ENCODE data around the gene USP11. TPM values are rescaled to one million over a fixed set of nuclear protein-coding genes. Genes with fewer than 3 reads are reported as not detected.

Gene USP11
- total RNA-seq (2022; extraction: Qiagen RNA extraction) = 49.0 to 58.5 TPM (median 53.2 TPM) in 5 replicates

DNA sequence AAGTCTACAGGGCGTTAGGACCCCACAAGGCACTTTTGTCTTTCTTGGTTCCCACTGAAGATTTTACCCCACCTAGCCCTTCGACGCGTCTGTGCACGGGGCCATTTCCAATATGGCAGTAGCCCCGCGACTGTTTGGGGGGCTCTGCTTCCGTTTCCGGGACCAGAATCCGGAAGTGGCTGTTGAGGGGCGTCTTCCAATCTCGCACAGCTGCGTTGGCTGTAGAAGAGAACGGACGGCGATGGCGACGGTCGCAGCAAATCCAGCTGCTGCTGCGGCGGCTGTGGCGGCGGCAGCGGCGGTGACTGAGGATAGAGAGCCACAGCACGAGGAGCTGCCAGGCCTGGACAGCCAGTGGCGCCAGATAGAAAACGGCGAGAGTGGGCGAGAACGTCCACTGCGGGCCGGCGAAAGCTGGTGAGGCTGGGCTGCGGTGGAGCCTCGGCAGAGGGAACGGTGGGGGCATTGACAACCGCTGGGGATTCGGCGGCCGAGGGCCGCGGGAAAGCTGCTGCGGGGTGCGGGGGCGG is at the start of gene USP11:
USP11 (plus strand) TSS at position 207 of the 530 bp plus-strand sequence; CDS start at position 242, 35 bp downstream.

GRCh38 chrX:47193475-47194193 is 39.2 kb upstream of the USP11 start, which contains the start of gene UBA1:
Gene UBA1 (plus strand): TSS chrX:47193829. CDS start chrX:47198803, 4,974 bp downstream.

DNA sequence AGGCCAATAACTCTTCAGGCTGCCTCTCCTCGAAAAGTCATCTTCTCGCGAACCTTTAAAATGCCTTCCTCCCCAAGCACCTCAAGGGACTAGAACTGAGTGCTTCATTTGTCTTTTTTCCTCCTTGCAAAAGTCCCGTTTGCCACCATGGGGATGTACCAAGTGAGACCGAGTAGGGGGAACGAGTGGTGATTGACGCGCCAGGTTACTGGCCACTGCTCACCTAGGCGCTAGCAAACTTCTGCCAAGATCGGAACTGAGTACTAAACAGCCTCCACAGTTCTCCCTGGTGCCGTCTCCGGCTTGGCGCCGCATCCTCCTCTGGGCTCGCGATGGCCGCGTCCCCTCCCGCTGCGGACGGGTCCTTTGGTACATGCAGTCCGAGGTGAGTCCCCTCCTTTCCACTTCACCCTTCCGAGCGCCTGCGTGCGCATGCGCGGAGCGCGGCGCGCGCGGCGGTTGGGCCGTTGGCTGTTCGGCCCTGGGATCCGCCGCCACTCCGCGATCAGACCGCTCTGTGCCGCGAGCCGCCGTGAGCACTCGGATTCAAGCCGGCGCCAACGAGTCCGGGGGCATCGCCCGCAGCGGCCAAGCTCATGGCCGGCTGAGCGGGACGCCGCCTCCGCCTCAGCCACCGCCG is 14.4 kb upstream of the USP11 start, which contains the start of gene CDK16:
CDK16 (plus strand) TSS at position 402 of the 640 bp plus-strand sequence. CDS start 4,877 bp downstream, outside the sequence.

Other genes with a start within 250 kb of the USP11 start
- gene RGN, start 154.6 kb upstream of the USP11 start, total RNA-seq (2022; extraction: Qiagen RNA extraction) = not detected in 5 replicates
- gene NDUFB11, start 88.3 kb upstream of the USP11 start, total RNA-seq (2022; extraction: Qiagen RNA extraction) = 149 to 178 TPM (median 169 TPM) in 5 replicates
- 30.4 to 44.1 TPM (median 39.0 TPM) in 5 replicates for gene RBM10, start 87.8 kb upstream of the USP11 start, total RNA-seq (2022; extraction: Qiagen RNA extraction)
- gene UBA1, start 39.2 kb upstream of the USP11 start, total RNA-seq (2022; extraction: Qiagen RNA extraction) = 162 to 201 TPM (median 186 TPM) in 5 replicates
- 93.7 to 115 TPM (median 107 TPM) in 5 replicates for gene CDK16, start 14.3 kb upstream of the USP11 start, total RNA-seq (2022; extraction: Qiagen RNA extraction)
- gene ZNF157, start 137.6 kb downstream of the USP11 start, total RNA-seq (2022; extraction: Qiagen RNA extraction) = not detected in 5 replicates